Smooth muscle cell of trachea (primary cell): ENCODE measurements around the gene RPP21. TPM values are rescaled to one million over a fixed set of nuclear protein-coding genes. Genes with fewer than 3 reads are reported as not detected.

Experiments used
- total RNA-seq: library from RNA; depleted of rRNA; stranded (reverse); fragments of >200 nt; gene quantifications from 2 replicates; pipeline ENCODE4 v1.2.1, GENCODE V29; 2014

Gene RPP21
- total RNA-seq, result 27.9 and 52.3 TPM in 2 replicates

GRCh38 chr6:30344868-30345671 is at the start of gene RPP21:
RPP21 (plus strand) TSS chr6:30345156; CDS start chr6:30345172, 16 bp downstream.

GRCh38 chr6:30326526-30327231 is 18.3 kb upstream of the RPP21 start, which contains the start of gene TRIM39:
TRIM39 (plus strand) TSS chr6:30326927; CDS start chr6:30329318, 2,391 bp downstream.

Other genes with a start within 250 kb of the RPP21 start
- gene TRIM31, start 232.1 kb upstream of the RPP21 start, total RNA-seq, result not detected in 2 replicates
- gene TRIM40, start 209.0 kb upstream of the RPP21 start, total RNA-seq, result not detected in 2 replicates
- not detected in 2 replicates for gene TRIM10, start 183.9 kb upstream of the RPP21 start, total RNA-seq
- not detected in 2 replicates for gene TRIM15, start 181.6 kb upstream of the RPP21 start, total RNA-seq
- gene TRIM26, start 131.8 kb upstream of the RPP21 start, total RNA-seq, result 28.2 and 30.8 TPM in 2 replicates
- gene TRIM39, start 18.2 kb upstream of the RPP21 start, total RNA-seq, result 12.7 and 13.6 TPM in 2 replicates
- gene HLA-E, start 144.4 kb downstream of the RPP21 start, total RNA-seq, result 218 and 355 TPM in 2 replicates
- gene GNL1, start 211.3 kb downstream of the RPP21 start, total RNA-seq, result 66.9 and 78.9 TPM in 2 replicates
- gene PRR3, start 212.1 kb downstream of the RPP21 start, total RNA-seq, result 4.1 and 5.1 TPM in 2 replicates
- gene ABCF1, start 226.3 kb downstream of the RPP21 start, total RNA-seq, result 38.4 and 58.2 TPM in 2 replicates